Measurements from ENCODE around the gene ELOVL5. TPM values are rescaled to one million over a fixed set of nuclear protein-coding genes. Genes with fewer than 3 reads are reported as not detected.
A peak's percentile ranks its signal among the peaks of the same experiment; 100 is the strongest.

The ELOVL5 gene
- total and polyA plus RNA-seq, 2 donors (not counting 1 experiment from before 2014, with no cell fraction given): 128 to 144 TPM

- Mint-ChIP-seq H3K4me3 (no peak overlapping the region), H3K27ac (peak overlapping the region; percentile 84), H3K9me3 (ENCODE audit: insufficient read depth) (no peaks in the 10 kb centered on the region), H3K27me3 (no peaks in the 10 kb centered on the region), H3K4me1 (peaks cover 72% of the 10 kb centered on the region)
- H3K9ac ChIP-seq (ENCODE audit: low read length): no peak overlapping the region
- ATAC-seq (ENCODE audit: low read depth) (no peak), DNase-seq (no peak)
- no peak overlapping the region for H3K4me2 ChIP-seq (replicated peaks; ENCODE audit: low read depth, low read length, poor library complexity, severe bottlenecking)
- H3K27me3 ChIP-seq (replicated peaks in 1 of 4; ENCODE audit: control extremely low read depth in 1 of 4, control insufficient read depth in 3 of 4, insufficient read depth in 4 of 4, low read length in 3 of 4): no peaks in the 10 kb centered on the region
- TF ChIP-seq EZH2 (IDR thresholded peaks at IDR 0.05; ENCODE audit: borderline replicate concordance, insufficient read depth, low read depth, low read length, poor library complexity, severe bottlenecking) (no peak), CTCF (IDR thresholded peaks at IDR 0.05) (no peak)
- no CpG with 5 or more reads among the region's 3 CpGs for WGBS (ENCODE audit: insufficient coverage)
- no peaks in the 10 kb centered on the region for H3K9me3 ChIP-seq (ENCODE audit: control extremely low read depth in 1 of 3, control insufficient read depth in 2 of 3, insufficient read depth in 1 of 3, low read length in 2 of 3)
- peaks cover 40 to 54% of the 10 kb centered on the region in 2 donors for H3K4me1 ChIP-seq (ENCODE audit: control insufficient read depth in 2 of 2, insufficient read depth in 2 of 2, low read length in 2 of 2)
- peaks cover 0 to 3% of the 10 kb centered on the region in 2 experiments for H3K36me3 ChIP-seq (replicated peaks in 1 of 2; ENCODE audit: control extremely low read depth in 1 of 2, control insufficient read depth in 1 of 2, extremely low read depth in 1 of 2, insufficient read depth in 2 of 2, low read length in 1 of 2)
- intact Hi-C loops (cut with micrococcal nuclease): no loop called here
- H4K20me1 ChIP-seq (ENCODE audit: control insufficient read depth, insufficient read depth, low read length, poor library complexity, severe bottlenecking): no peaks in the 10 kb centered on the region
- no peak overlapping the region for H2AFZ ChIP-seq (ENCODE audit: insufficient read depth, low read depth, low read length, poor library complexity, severe bottlenecking)
- POLR2A ChIA-PET: no interaction called here
- H3K79me2 ChIP-seq (ENCODE audit: control insufficient read depth, insufficient read depth, low read length): no peaks in the 10 kb centered on the region
- H3K4me3 ChIP-seq (ENCODE audit: control extremely low read depth in 1 of 5, extremely low read depth in 1 of 5, insufficient read depth in 1 of 5, low read depth in 2 of 5, low read length in 4 of 5): no peak overlapping the region
- H3K27ac ChIP-seq (ENCODE audit: low read length in 2 of 2): peak overlapping the region in 1 of 2 donors; percentile 42
- CTCF ChIA-PET: interaction anchor here (1.0 to 2.0 kb wide), 2 partner anchors 9 to 158 kb away, joined by 3 to 7 read pairs; no protein-coding TSS in a partner anchor
Observed at GRCh38 chr6:53252177-53252692, 96.5 kb downstream of the ELOVL5 start.

- Histone ChIP-seq H3K4me1 (ENCODE audit: control insufficient read depth in 2 of 2, insufficient read depth in 2 of 2, low read length in 2 of 2) (peaks cover 47 to 59% of the 10 kb centered on the region in 2 donors), H3K79me2 (ENCODE audit: control insufficient read depth, insufficient read depth, low read length) (no peaks in the 10 kb centered on the region), H3K27me3 (replicated peaks in 1 of 4; ENCODE audit: control extremely low read depth in 1 of 4, control insufficient read depth in 3 of 4, insufficient read depth in 4 of 4, low read length in 3 of 4) (no peaks in the 10 kb centered on the region), H3K9ac (ENCODE audit: low read length) (no peak overlapping the region), H3K36me3 (replicated peaks in 1 of 2; ENCODE audit: control extremely low read depth in 1 of 2, control insufficient read depth in 1 of 2, extremely low read depth in 1 of 2, insufficient read depth in 2 of 2, low read length in 1 of 2) (no peaks in the 10 kb centered on the region), H4K20me1 (ENCODE audit: control insufficient read depth, insufficient read depth, low read length, poor library complexity, severe bottlenecking) (no peaks in the 10 kb centered on the region), H3K4me3 (ENCODE audit: control extremely low read depth in 1 of 5, extremely low read depth in 1 of 5, insufficient read depth in 1 of 5, low read depth in 2 of 5, low read length in 4 of 5) (no peak overlapping the region), H3K27ac (ENCODE audit: low read length in 2 of 2) (peak overlapping the region; percentile 38 to 65), H3K4me2 (replicated peaks; ENCODE audit: low read depth, low read length, poor library complexity, severe bottlenecking) (no peak overlapping the region), H2AFZ (ENCODE audit: insufficient read depth, low read depth, low read length, poor library complexity, severe bottlenecking) (no peak overlapping the region), H3K9me3 (ENCODE audit: control extremely low read depth in 1 of 3, control insufficient read depth in 2 of 3, insufficient read depth in 1 of 3, low read length in 2 of 3) (no peaks in the 10 kb centered on the region)
- DNase-seq: no peak
- Mint-ChIP-seq H3K4me3 (no peak overlapping the region), H3K9me3 (ENCODE audit: insufficient read depth) (no peaks in the 10 kb centered on the region), H3K4me1 (peaks cover 75% of the 10 kb centered on the region), H3K27ac (peak overlapping the region; percentile 84), H3K27me3 (no peaks in the 10 kb centered on the region)
- ChIA-PET CTCF (interaction anchor here (0.6 to 2.1 kb wide), 9 partner anchors 8 to 159 kb away, joined by 3 to 11 read pairs (median 3); no protein-coding TSS in a partner anchor), POLR2A (interaction anchor here (0.6 kb wide), 1 partner anchor 97 kb away, joined by 3 read pairs; no protein-coding TSS in a partner anchor)
- intact Hi-C loops (cut with micrococcal nuclease): no loop called here
- no peak for TF ChIP-seq EZH2 (IDR thresholded peaks at IDR 0.05; ENCODE audit: borderline replicate concordance, insufficient read depth, low read depth, low read length, poor library complexity, severe bottlenecking)
- TF ChIP-seq CTCF (IDR thresholded peaks at IDR 0.05): no peak
- ATAC-seq (ENCODE audit: low read depth): no peak
- WGBS (ENCODE audit: insufficient coverage): 83% methylated on average over 1 of the region's 3 CpGs
Observed at GRCh38 chr6:53251033-53251672, 97.6 kb downstream of the ELOVL5 start.
